GM18951 (cell line): ENCODE results near the gene SZRD1.

Experiments
- POLR2A ChIP-seq: IDR thresholded peaks from 4 replicates; pipeline ENCODE4 v1.6.1; 2011; ENCODE audit warnings: mild to moderate bottlenecking; ENCODE audit not compliant: insufficient read length, insufficient read depth; ENCODE audit errors: extremely low read depth
- in situ Hi-C: fragments of 300-500 bp; cut with MboI; formaldehyde crosslinking; loops from one replicate; pipeline ENCODE4 v1.12.0; 2022; ENCODE audit warnings: low sequenced_read_pairs, mixed read lengths, inconsistent platforms; ENCODE audit not compliant: unreplicated experiment

SZRD1 gene

GRCh38 chr1:16442265-16442664 lies 75.2 kb downstream of the SZRD1 start:
- in situ Hi-C loops, result no loop called here
- no peak for TF ChIP-seq POLR2A

- no peak for TF ChIP-seq POLR2A
- in situ Hi-C loops, result no loop called here
Measured at GRCh38 chr1:16442941-16443340, 75.9 kb downstream of the SZRD1 start.

GRCh38 chr1:16443975-16444770 lies 77.1 kb downstream of the SZRD1 start:
- no peak for TF ChIP-seq POLR2A
- in situ Hi-C loops, result no loop called here

DNA sequence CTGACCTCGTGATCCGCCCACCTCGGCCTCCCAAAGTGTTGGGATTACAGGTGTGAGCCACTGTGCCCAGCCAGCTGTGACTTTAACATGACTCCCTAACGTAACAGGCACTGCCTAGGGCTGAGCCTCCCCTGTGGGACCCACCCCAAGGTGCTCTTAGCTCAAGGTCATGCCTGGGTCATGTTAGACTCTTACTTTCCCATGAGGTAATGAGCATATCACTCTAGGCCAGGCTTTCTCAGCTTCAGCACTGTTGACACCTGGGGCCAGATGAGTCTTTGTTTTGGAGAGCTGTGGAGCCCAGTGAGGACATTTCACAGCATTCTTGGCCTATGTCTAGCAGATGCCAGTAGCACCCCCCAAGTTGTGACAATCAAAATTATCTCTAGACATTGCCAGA lies 78.0 kb downstream of the SZRD1 start:
- no peak for TF ChIP-seq POLR2A
- in situ Hi-C loops, result no loop called here

DNA sequence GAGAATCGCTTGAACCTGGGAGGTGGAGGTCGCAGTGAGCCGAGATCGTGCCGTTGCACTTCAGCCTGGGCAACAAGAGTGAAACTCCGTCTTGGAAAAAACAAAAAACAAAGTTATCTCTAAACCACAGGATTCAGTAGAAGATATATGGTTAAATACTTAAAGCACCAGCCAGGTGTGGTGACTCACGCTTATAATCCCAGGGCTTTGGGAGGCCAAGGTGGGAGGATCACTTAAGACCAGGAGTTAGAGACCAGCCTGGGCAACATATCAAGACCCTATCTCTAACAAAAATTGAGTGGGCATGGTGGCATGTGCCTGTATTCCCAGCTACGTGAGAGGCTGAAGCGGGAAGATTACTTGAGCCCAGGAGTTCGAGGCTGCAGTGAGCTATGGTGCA lies 79.1 kb downstream of the SZRD1 start:
- TF ChIP-seq POLR2A, result no peak
- in situ Hi-C loops, result no loop called here

GRCh38 chr1:16447641-16448040 lies 80.6 kb downstream of the SZRD1 start:
- in situ Hi-C loops, result no loop called here
- no peak for TF ChIP-seq POLR2A
